GM12892 (cell line): ENCODE data around the gene ETS1.

Experiments used
- POLR2A ChIP-seq: IDR thresholded peaks from 2 replicates; pipeline ENCODE4 v1.6.1; 2011; ENCODE audit warnings: low read depth, low read length, control low read depth
- POLR2AphosphoS5 ChIP-seq: IDR thresholded peaks from 2 replicates; pipeline ENCODE4 v1.6.1; 2011; ENCODE audit warnings: low read depth, low read length, control low read depth
- TAF1 ChIP-seq: IDR thresholded peaks from 2 replicates; pipeline ENCODE4 v1.6.1; 2011; ENCODE audit warnings: low read depth, mild to moderate bottlenecking, control low read depth, low read length, borderline replicate concordance

DNA sequence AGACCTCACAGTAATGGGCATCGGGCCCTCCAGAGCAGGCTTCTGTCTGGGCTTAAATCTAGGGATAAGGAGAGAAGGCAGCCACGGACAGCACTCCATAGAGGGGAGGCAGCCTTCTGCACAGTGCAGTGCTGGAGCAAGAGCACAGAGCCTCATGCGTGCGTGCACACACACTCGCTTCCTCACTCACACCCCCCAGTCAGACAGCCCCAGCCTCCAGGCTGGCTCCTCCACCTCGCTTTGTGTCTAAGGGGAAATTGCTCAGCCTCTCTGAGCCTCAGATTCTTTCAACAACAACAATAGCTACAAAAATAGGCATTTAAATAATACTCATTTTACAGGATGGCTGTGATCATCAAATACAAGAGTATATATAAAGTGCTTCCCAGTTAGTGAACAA is 26.7 kb upstream of the ETS1 start:
- TF ChIP-seq POLR2AphosphoS5 (no peak), POLR2A (no peak), TAF1 (no peak)
